NCI-H2196 (cell line): ENCODE measurements around the gene RCE1.

Experiments
- DNase-seq: peaks from one replicate; lab custom pipeline; 2025; ENCODE audit not compliant: unreplicated experiment; lab: John Stamatoyannopoulos, UW

Gene RCE1

GRCh38 chr11:66884443-66884842 is 41.2 kb downstream of the RCE1 start:
- no peak for DNase-seq

- no peak for DNase-seq
These were observed 42.2 kb downstream of the RCE1 start for GRCh38 chr11:66885469-66885868.

- no peak for DNase-seq
These were observed 42.8 kb downstream of the RCE1 start for GRCh38 chr11:66885950-66886440.

- no peak for DNase-seq
These were observed 43.5 kb downstream of the RCE1 start for GRCh38 chr11:66886671-66887221.

- no peak for DNase-seq
These were observed 44.3 kb downstream of the RCE1 start for GRCh38 chr11:66887526-66887925.

GRCh38 chr11:66888282-66888681 is 45.0 kb downstream of the RCE1 start:
- DNase-seq = no peak

GRCh38 chr11:66889960-66890359 is 46.7 kb downstream of the RCE1 start:
- DNase-seq = no peak

GRCh38 chr11:66891851-66892660 is 48.8 kb downstream of the RCE1 start:
- peak; percentile 47 for DNase-seq

- no peak for DNase-seq
These were observed 49.7 kb downstream of the RCE1 start for GRCh38 chr11:66892911-66893310.

GRCh38 chr11:66894141-66894540 is 50.9 kb downstream of the RCE1 start:
- DNase-seq = no peak
